ENCODE data around the gene PRPF18. TPM values are rescaled to one million over a fixed set of nuclear protein-coding genes. Genes with fewer than 3 reads are reported as not detected.

The PRPF18 gene
- total RNA-seq, 1 donor from 2014 or later = 3.4 TPM

- Histone ChIP-seq H3K36me3 (peaks cover 14 to 24% of the 10 kb centered on the region in 2 donors), H3K4me3 (no peak overlapping the region), H3K9me3 (no peaks in the 10 kb centered on the region), H3K27ac (no peak overlapping the region), H3K4me1 (no peaks in the 10 kb centered on the region), H3K27me3 (no peaks in the 10 kb centered on the region)
- DNase-seq (ENCODE audit: low spot score in 2 of 2) = no peak
- intact Hi-C loops (cut with DNase I) = loop anchor here (1.0 to 10.0 kb wide), 2 partner anchors 118 to 434 kb away; no protein-coding TSS in a partner anchor
- no peak for TF ChIP-seq CTCF (IDR thresholded peaks at IDR 0.05)
Observed at GRCh38 chr10:13660551-13660920, 73.8 kb downstream of the PRPF18 start.

GRCh38 chr10:13661256-13661655 lies 74.5 kb downstream of the PRPF18 start:
- no peaks in the 10 kb centered on the region for H3K27me3 ChIP-seq
- H3K36me3 ChIP-seq = peaks cover 21 to 28% of the 10 kb centered on the region in 2 donors
- H3K9me3 ChIP-seq = no peaks in the 10 kb centered on the region
- no peak for DNase-seq (ENCODE audit: low spot score in 2 of 2)
- H3K27ac ChIP-seq = no peak overlapping the region
- intact Hi-C loops (cut with DNase I) = loop anchor here (10.0 kb wide), 1 partner anchor 434 kb away; no protein-coding TSS in a partner anchor
- H3K4me3 ChIP-seq = no peak overlapping the region
- H3K4me1 ChIP-seq = no peaks in the 10 kb centered on the region
- no peak for TF ChIP-seq CTCF (IDR thresholded peaks at IDR 0.05)

- no peak for TF ChIP-seq CTCF (IDR thresholded peaks at IDR 0.05)
- intact Hi-C loops (cut with DNase I) = loop anchor here (10.0 kb wide), 1 partner anchor 429 kb away; no protein-coding TSS in a partner anchor
- H3K4me3 ChIP-seq = no peak overlapping the region
- H3K27me3 ChIP-seq = no peaks in the 10 kb centered on the region
- H3K36me3 ChIP-seq = peaks cover 36 to 52% of the 10 kb centered on the region in 2 donors
- H3K27ac ChIP-seq = no peak overlapping the region
- no peak for DNase-seq (ENCODE audit: low spot score in 2 of 2)
- no peaks in the 10 kb centered on the region for H3K9me3 ChIP-seq
- H3K4me1 ChIP-seq = no peaks in the 10 kb centered on the region
Observed at GRCh38 chr10:13665516-13666262, 78.9 kb downstream of the PRPF18 start.

GRCh38 chr10:13668126-13668525 lies 81.4 kb downstream of the PRPF18 start:
- intact Hi-C loops (cut with DNase I) = loop anchor here (10.0 kb wide), 1 partner anchor 427 kb away; no protein-coding TSS in a partner anchor
- H3K9me3 ChIP-seq = no peaks in the 10 kb centered on the region
- TF ChIP-seq CTCF (IDR thresholded peaks at IDR 0.05) = no peak
- no peaks in the 10 kb centered on the region for H3K27me3 ChIP-seq
- DNase-seq (ENCODE audit: low spot score in 2 of 2) = no peak
- H3K4me1 ChIP-seq = no peaks in the 10 kb centered on the region
- H3K27ac ChIP-seq = no peak overlapping the region
- H3K4me3 ChIP-seq = no peak overlapping the region
- peaks cover 31 to 61% of the 10 kb centered on the region in 2 donors for H3K36me3 ChIP-seq

- no peak for TF ChIP-seq CTCF (IDR thresholded peaks at IDR 0.05)
- Histone ChIP-seq H3K4me1 (no peaks in the 10 kb centered on the region), H3K4me3 (no peak overlapping the region), H3K36me3 (peaks cover 31 to 62% of the 10 kb centered on the region in 2 donors), H3K27ac (no peak overlapping the region), H3K9me3 (no peaks in the 10 kb centered on the region), H3K27me3 (no peaks in the 10 kb centered on the region)
- intact Hi-C loops (cut with DNase I) = loop anchor here (10.0 kb wide), 1 partner anchor 425 kb away; no protein-coding TSS in a partner anchor
- no peak for DNase-seq (ENCODE audit: low spot score in 2 of 2)
Observed at GRCh38 chr10:13669182-13669855, 82.6 kb downstream of the PRPF18 start.

Measured in ascending aorta (tissue), 2 donors.